ENCODE data around the gene HAGH. TPM values are rescaled to one million over a fixed set of nuclear protein-coding genes. Genes with fewer than 3 reads are reported as not detected.
A peak's percentile ranks its signal among the peaks of the same experiment; 100 is the strongest.

Gene HAGH
- total and polyA plus RNA-seq, 10 of the 15 experiments (the other 5 are each of a cell fraction or from before 2014, with no cell fraction given) = 2.0 to 50.1 (median 22.4) TPM

- peaks cover 2 to 8% of the 10 kb centered on the region in 2 experiments; a peak in 3 of 4 replicates for H3K36me3 ChIP-seq (ENCODE audit: control insufficient read depth in 2 of 2, insufficient read depth in 2 of 2, low read length in 1 of 2)
- H3K4me2 ChIP-seq (ENCODE audit: control insufficient read depth, insufficient read depth) = no peak overlapping the region
- TF ChIP-seq TAF1 (IDR thresholded peaks at IDR 0.05; ENCODE audit: borderline replicate concordance, low read depth, low read length) (no peak), NBN (IDR thresholded peaks at IDR 0.05) (no peak), POLR2A (IDR thresholded peaks at IDR 0.05; ENCODE audit: low read depth, low read length) (peak; percentile 51), STAT1 (conservative IDR thresholded peaks at IDR 0.05) (no peak), HSF1 (IDR thresholded peaks at IDR 0.05; ENCODE audit: low read depth, low read length) (no peak)
- no peaks in the 10 kb centered on the region for H3K9me3 ChIP-seq (replicated peaks; ENCODE audit: control insufficient read depth, insufficient read depth, low read length)
- H3K79me2 ChIP-seq (ENCODE audit: control insufficient read depth, insufficient read depth, low read length) = peaks cover 35% of the 10 kb centered on the region
- RAD21 ChIA-PET (ENCODE audit: unreplicated experiment) = no interaction called here
- CTCF ChIA-PET = no interaction called here
- no peaks in the 10 kb centered on the region for H3K27me3 ChIP-seq (replicated peaks in 1 of 2; ENCODE audit: control insufficient read depth in 2 of 2, insufficient read depth in 2 of 2, low read length in 1 of 2)
- FAIRE-seq (no peak), ATAC-seq (no peak), DNase-seq (ENCODE audit: low read depth, low spot score) (no peak)
- H3K4me3 ChIP-seq = no peak overlapping the region
- POLR2A ChIA-PET = no interaction called here
- SMC1A ChIA-PET (ENCODE audit: uncharacterized antibody, unreplicated experiment) = no interaction called here
- H2AFZ ChIP-seq (ENCODE audit: control insufficient read depth, low read depth, low read length) = no peak overlapping the region
- H3K9ac ChIP-seq (ENCODE audit: control insufficient read depth, insufficient read depth, low read length) = no peak overlapping the region
- no TSS peak for BruUV-seq (replicated peaks)
- H4K20me1 ChIP-seq (ENCODE audit: control insufficient read depth, insufficient read depth) = no peaks in the 10 kb centered on the region
- intact Hi-C loops (cut with micrococcal nuclease; ENCODE audit: unreplicated experiment) = no loop called here
- in situ Hi-C loops (cut with MboI) = no loop called here
- peaks cover 12% of the 10 kb centered on the region for H3K4me1 ChIP-seq (ENCODE audit: control insufficient read depth, insufficient read depth, low read length)
- 81% methylated on average over 27 of the region's 28 CpGs for WGBS (ENCODE audit: insufficient coverage, insufficient replicate concordance, low lambda C conversion rate, missing lambda C conversion rate)
- no peak overlapping the region for H3K27ac ChIP-seq (ENCODE audit: control insufficient read depth, insufficient read depth)
Observed at GRCh38 chr16:1775846-1776671, 50.6 kb downstream of the HAGH start.
